IPS-11a (cell line): Measurements from ENCODE around the gene KLRF1.
"Not testable (repeated sequence)": the region's sequence is repeated elsewhere in the genome, so short reads cannot be mapped to it uniquely, and the experiment has no call there.

Experiments used
- H3K4me3 ChIP-seq: one replicate; pipeline ENCODE4 v1.5.1; 2013; ENCODE audit warnings: low read depth, low read length, control low read depth

Gene KLRF1

DNA sequence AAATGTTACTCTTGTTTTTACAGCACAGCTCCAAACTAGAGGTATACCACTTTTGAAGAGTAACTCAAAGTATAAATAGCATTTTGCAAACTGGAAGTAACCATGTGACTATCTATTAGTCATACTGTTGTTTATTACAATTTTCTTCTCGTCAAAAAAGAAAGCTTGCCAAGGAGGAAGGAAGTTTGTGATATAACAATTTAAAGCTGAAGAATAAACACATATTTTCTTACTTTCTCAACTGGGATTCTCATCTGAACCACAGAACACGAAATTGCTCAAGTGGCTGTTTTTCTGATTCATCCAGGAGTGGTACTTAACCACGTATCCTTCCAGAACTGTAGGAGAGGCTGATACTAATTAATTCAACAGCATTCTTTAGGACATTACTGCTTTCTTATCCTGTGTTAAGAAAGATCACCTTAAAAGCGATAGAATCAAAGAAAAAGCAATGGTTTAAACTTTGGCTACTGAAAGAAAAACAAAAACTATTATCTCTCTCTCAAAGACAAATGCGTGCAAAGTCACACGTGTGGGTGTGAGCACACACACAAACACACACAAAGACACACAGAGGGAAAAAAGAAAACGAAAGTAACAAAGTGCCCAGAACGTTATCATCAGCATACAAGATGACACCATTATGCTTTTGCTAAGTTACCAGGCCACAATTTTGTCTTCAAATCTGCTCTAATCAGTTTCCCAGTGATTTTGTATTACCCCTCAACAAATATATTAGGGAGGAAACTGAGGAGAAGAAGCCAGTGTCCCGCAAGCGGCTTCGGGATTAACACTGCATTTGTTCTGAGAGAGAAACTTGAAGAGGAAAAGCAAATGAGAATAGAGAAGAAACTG, 42.3 kb downstream of the KLRF1 start, which contains the start of gene CLEC2B:
CLEC2B (minus strand) TSS at position 48 of the 855 bp plus-strand sequence.
- H3K4me3 ChIP-seq = no peak within 1 kb of the TSS

DNA sequence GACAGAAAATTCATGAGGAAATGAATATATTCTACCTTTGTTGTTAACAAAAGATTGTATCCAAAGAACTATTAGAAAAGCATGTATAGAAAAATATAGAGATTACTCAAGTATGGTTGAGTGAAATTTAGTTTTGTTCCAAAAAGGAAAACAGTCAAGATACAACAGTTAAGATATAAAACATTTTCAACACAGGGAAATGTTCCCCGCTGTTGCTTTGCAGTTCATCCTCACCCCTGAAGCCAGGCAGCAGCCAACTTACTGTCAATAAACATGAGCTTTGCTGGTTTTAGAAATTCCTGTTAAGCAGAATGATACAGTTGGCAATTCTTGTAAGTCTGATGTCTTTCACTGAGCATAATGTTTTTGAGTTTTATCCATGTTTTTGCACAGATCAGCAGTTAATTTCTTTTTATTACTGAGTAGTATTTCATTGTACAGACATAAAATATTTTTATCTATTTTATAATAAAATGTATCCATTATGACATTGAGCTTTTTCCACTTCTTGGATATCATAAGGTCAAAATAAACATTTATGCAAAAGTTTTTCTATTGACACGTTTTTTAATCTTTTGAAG, 43.1 kb downstream of the KLRF1 start:
- H3K4me3 ChIP-seq = no peak overlapping the region

DNA sequence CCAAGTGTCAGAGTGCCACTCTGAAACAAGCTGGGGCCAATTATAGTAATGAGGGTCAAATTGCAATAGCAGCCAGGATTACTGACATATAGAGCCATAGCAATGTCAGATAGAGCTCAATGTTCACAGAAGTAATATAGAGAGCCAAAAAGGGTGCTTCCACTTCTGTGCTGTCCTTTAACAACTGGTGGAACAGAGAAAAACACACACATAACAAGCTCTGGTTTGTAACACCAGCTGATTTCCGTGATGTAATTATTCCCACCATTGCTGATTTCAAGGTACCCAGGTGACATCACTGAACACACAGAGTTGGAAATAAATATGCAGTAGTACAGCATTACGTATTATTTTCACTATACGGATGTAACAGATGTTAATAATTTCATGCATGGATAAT, 44.9 kb downstream of the KLRF1 start:
- no peak overlapping the region for H3K4me3 ChIP-seq

DNA sequence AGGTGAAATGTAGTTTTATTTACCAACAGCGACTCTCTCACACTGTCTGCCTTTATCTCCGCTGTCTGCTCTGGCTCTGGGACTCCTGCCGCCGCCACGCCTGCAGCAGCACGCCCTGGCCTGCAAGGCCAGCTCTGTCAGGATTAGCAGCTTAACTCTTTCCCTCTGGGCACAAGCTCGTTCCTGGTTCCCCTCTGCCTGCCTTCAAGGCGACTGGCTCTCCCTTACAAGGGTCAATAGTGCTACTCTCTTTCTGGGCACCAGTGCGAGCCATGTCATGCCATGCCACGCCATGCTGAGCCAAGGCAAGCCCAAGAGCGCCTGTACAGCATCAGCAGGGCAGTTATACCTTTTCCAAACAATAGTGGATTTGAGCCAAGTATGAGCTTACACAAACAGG, 45.5 kb downstream of the KLRF1 start:
- no peak overlapping the region for H3K4me3 ChIP-seq

DNA sequence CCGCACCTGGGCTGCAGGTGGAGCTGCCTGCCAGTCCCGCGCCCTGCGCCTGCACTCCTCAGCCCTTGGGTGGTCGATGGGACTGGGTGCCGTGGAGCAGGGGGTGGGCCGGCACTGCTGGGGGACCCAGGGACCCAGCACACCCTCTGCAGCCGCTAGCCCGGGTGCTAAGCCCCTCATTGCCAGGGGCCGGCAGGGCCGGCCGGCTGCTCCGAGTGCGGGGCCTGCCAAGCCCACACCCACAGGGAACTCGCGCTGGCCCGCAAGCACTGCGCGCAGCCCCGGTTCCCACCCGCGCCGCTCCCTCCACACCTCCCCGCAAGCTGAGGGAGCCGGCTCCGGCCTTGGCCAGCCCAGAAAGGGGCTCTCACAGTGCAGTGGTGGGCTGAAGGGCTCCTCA, 48.8 kb downstream of the KLRF1 start:
- not testable (repeated sequence) for H3K4me3 ChIP-seq

DNA sequence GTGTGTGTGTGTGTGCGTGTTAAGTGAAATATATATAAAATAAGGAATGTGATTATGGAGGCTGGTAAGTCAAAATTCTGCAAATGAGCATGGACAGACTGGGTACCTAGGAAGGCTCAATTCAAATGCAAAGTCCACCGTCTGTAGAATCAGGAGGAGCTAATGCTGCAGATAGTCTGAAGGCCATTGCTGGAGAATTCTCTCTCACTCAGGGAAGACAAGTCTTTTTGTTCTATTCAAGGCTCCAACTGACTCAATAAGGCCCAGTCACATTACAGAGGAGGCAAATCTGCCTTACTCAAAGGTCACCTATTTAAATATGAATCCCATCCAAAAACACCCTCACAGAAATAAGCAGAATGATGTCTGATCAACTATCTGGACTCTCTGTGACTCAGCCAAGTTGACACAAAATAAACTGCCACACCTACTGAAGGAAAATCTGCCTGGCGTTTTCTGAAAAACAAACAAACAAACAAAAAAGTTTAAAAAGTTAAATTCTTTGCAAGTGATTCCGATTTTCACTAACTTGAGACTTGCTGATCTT, 53.3 kb downstream of the KLRF1 start:
- no peak overlapping the region for H3K4me3 ChIP-seq

DNA sequence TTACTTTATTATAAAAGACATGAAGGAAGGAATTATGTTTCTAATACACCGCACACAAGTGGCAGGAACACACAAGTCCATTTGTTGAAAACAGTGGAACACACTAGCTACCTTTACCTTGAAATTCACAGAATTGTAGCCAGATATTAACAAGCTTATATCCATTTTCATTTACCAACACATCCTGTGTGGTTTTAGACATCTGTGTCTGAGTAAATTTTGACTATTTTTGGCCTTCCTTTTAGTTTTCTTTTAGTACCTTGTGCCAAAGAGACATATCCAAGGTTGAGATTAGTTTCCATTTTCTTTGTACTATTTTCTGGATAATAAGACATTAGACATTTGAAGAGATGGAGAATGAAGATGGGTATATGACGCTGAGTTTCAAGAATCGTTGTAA, 54.0 kb downstream of the KLRF1 start, which contains the start of gene KLRF2:
KLRF2 (plus strand) TSS at position 244 of the 400 bp plus-strand sequence; CDS start at position 351, 107 bp downstream.
- H3K4me3 ChIP-seq = no peak within 1 kb of the TSS

DNA sequence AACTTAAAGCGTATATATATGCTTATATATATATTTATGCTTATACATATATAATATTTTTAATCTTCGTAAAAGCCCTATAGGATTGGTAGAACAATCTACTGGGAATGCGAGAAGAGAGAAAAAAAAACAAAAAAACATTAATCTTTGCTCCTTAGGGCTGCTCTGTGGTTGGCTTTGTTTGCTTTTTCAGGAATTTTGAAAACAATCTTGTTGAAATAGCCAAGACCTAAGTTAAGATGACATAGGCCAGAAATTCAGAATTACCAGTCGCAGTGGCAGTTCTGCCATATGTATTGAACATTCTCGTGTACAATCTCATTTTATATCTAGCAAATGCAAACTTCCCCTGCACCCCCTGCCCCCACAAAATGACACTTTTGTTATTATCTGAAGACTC, 54.7 kb downstream of the KLRF1 start:
- no peak overlapping the region for H3K4me3 ChIP-seq

DNA sequence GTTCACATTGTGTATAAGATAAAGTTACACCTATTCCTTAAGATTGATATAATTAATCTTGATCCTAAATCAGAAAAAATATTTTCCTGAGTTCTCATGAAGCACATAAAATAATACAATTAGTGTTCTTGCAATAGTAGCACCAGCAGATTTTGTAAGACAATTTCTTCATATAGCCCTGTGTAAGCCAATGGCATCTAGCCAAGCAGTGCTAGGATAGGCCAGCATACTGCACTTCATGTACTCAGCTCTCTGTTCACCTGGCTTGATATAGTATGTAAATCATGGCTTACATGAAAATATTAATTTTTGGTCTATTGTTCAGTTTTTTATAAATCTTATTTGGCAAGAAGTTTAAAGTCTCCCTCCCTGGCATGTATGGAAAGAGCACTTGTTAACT, 55.9 kb downstream of the KLRF1 start:
- no peak overlapping the region for H3K4me3 ChIP-seq

DNA sequence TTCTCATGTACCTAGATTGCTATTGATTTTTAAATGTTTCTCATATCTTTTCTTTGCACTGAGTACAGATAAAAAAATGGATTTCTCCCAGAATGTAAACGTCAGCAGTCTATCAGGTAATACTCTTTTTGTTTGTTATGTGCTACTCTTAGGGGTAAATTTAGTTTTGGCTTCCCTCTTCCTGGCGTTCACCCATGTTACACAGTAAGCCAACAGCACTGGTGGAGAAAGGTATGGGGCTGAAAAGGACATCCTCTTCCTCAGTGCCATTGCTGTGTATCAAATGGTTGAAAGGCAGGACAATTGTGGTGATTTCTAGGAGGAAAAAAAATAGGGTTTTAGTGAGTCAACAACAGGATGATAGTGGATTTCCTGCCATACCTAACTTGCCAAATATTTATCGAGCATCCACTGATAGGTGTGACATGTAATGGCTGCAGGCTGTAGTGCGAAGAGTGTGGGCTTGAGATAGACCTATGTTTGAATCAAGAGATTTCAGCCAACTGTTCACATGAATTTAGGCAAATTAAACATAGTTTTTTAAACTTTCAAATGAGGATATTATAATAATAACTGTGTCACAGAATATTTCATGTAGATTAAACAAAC, 61.5 kb downstream of the KLRF1 start:
- H3K4me3 ChIP-seq = no peak overlapping the region
